CD4-positive, alpha-beta T cell treated with Interleukin-21 for 1 hour (primary cell): ENCODE results near the gene SF3B5.
"Not testable (repeated sequence)": the region's sequence is repeated elsewhere in the genome, so short reads cannot be mapped to it uniquely, and the experiment has no call there.

ENCODE experiments used
- DNase-seq: peaks from one replicate; pipeline ENCODE4 v3.0.0-alpha.2; 2020

The SF3B5 gene

GRCh38 chr6:144062786-144063185 lies 32.6 kb downstream of the SF3B5 start:
- DNase-seq, result no peak

- no peak for DNase-seq
Observed at GRCh38 chr6:144059139-144059538, 36.2 kb downstream of the SF3B5 start.

DNA sequence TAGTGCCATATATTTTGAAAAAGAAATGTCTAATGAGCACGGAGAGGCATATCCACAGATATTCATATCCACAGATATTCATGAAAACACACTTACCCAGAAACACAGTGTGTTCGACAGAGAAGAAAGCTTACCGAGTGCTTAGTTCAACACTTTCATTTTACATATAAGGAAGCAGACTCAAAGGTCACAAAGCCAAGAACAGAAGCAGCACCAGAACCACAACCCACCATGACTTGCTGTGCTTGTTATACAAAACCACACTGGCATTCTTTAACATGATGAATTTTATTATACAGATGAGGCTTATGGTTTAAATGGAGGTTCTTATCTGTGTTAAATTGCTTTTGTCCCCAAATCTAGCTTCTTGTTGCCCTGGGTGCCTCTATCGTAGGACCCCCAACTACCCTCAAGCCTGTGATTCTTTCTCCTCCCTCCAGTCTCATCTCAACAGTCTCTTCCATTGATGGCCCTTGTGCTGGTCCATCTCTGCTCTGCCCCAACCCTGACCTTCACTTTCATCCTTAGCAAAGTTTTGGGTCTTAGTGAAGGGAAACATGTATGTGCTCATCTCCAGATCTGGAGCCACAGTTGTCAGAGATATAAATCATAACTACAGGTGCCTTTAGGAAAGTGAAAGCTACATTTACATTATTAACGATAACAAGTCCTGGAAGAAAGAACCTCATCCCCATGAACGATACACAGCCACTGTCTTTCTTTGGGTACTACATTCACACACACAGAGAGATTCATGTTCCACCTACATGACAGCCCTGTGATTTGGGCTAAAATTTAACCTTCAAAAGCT lies 40.0 kb downstream of the SF3B5 start:
- peak; percentile 74 for DNase-seq

GRCh38 chr6:144053601-144054000 lies 41.8 kb downstream of the SF3B5 start:
- no peak for DNase-seq

DNA sequence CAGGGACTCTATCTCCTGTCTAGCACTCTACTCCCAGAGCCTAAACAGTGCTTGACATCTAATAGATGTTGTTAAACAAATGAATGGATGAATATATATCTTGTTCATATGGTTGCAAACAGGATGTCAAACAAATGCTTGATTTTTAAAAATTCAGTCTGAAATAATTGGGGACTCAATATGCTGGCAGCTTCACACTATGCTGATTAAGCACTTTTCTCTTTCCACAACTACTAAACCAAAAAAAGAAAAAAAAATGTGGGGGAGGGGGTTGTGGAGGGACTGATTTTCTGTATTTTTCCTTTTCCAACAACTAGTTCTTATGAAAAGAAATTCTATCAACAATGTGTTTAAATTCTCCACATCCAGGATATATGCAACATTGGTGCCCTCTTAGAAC lies 42.9 kb downstream of the SF3B5 start:
- no peak for DNase-seq

DNA sequence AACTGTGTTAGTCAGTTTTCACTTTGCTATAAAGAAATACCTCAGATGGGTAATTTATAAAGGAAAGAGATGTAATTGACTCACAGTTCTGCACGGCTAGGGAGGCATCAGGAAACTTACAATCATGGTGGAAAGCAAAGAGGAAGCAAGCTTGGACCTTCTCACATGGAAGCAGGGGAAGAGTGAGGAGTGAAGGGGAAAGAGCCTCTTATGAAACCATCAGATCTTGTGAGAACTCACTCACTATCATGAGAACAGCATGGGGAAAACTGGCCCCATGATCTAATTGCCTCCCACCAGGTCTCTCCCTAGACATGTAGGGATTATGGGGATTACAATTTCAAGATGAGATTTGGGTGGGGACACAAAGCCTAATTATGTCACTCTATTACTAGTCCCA lies 46.0 kb downstream of the SF3B5 start:
- DNase-seq, result no peak

- DNase-seq, result no peak
Observed at GRCh38 chr6:144047688-144048087, 47.7 kb downstream of the SF3B5 start.

GRCh38 chr6:144046672-144047071 lies 48.7 kb downstream of the SF3B5 start:
- not testable (repeated sequence) for DNase-seq

DNA sequence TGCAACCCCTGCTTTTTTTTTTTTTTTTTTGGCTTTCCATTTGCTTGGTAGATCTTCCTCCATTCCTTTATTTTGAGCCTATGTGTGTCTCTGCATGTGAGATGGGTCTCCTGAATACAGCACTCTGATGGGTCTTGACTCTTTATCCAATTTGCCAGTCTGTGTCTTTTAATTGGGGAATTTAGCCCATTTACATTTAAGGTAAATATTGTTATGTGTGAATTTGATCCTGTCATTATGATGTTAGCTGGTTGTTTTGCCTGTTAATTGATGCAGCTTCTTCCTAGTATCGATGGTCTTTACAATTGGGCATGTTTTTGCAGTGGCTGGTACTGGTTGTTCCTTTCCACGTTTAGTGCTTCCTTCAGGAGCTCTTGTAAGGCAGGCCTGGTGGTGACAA lies 50.4 kb downstream of the SF3B5 start:
- not testable (repeated sequence) for DNase-seq
